Cardiac septum (tissue), 1 donor: ENCODE data around the gene FN3K. TPM values are rescaled to one million over a fixed set of nuclear protein-coding genes. Genes with fewer than 3 reads are reported as not detected.

Experiments used
- DNase-seq: peaks from one replicate; pipeline ENCODE4 v3.0.0-alpha.2; 2020; ENCODE audit warnings: low spot score
- intact Hi-C: fragments of 100-400 bp; cut with DNase I; formaldehyde crosslinking; loops from one replicate; pipeline ENCODE4 v1.14.0; 2022
- long read RNA-seq: library from polyadenylated mRNA; unstranded; transcript quantifications from one replicate; pipeline ENCODE4 v2.0.0, GENCODE V29; 2021
- total RNA-seq: library from RNA; stranded (reverse); fragmentation: NEBNext Ultra II Directional; extraction: Animal tissue kit (Norgen Biotek cat#: 25700); gene quantifications from one replicate; pipeline ENCODE4 v1.2.1, GENCODE V29; 2021
- donor health status: DM: no; HTN: no; CAD: no.

FN3K gene
- 82.4 TPM for total RNA-seq
- long read RNA-seq, partial matches to known transcripts: 6 of 10 reads
- long read RNA-seq, other reads (novel, unspliced or antisense): 4 of 10 reads

DNA sequence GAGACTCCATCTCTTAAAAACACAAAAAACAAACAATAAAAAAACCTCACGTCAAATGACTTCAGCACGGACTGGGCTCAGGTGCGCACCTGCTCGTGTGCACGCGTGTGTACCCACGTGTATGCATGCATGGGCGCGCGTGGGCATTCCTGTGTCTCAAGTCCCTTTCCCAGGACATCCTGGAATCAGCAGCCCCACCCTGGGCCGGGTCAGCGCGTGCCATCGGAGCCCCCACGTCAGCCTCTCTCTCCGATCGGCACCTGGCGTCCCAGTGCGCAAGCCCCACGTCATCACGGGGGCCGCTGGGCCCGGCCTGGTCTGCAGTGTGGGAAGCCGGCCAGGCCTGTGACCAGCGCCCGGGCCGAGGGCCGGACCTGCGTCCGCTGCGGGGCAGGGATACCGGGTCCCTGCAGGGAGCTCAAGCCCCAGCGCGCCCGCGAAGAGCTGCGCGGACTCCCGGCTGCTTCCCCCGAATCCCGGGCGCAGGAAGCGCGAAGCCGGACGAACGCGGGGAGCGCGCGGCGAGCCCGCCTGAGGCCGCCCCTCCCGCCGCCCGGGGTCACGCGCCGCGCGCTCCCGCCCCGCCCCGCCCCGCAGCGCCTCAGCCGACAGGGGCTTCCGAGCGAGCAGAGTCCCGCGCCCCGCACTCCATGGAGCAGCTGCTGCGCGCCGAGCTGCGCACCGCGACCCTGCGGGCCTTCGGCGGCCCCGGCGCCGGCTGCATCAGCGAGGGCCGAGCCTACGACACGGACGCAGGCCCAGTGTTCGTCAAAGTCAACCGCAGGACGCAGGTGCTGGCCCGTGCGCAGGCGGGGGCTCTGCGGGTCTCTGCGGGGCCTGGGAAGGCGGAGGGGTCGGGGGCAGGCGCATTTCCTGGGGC, at the start of gene FN3K:
TSS of gene FN3K (plus strand) at position 629 of the 880 bp plus-strand sequence. CDS start at position 651, 22 bp downstream.
- DNase-seq: no peak
- intact Hi-C loops: loop anchor here (5.0 kb wide), 1 partner anchor 68 kb away; no protein-coding TSS in a partner anchor

DNA sequence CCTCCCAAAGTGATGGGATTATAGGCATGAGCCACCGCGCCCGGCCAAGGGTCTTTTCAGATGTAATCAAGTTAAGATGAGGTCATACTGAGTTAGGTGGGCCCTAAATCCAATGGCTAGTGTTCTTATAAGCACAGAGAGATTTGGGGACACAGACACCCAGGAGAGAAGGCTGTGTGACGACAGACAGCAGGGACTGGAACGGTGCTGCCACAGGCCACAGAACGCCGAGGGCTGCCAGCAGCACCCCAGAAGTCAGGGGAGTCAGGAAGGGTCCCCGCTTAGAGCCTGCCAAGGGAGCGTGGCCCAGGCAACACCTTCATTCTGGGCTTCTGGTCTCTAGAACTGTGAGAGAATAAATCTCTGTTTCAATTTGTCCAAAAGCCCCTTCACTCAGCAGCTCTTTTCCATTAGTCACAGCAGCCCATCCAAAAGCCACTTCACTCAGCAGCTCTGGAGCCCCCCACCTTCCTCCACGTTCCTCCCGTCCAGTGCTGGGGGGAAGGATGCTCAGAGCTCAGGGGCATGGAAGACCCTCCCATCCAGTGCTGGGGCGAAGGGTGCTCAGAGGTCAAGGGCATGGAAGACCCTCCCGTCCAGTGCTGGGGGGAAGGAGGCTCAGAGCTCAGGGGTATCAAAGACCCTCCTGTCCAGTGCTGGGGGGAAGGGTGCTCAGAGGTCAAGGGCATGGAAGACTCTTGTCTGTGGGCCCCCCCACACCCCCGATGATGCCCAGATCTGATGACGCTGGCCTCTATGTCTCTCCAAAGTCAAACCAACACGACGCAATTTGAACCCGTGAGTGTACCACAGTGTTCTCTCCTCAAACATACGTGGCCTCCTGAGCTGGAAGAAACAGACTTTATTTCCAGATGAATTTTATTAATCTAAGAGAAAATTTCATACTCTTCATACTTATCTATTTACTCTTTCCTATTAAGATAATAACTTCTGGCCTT, 48.8 kb upstream of the FN3K start:
- intact Hi-C loops: no loop called here
- DNase-seq: no peak

DNA sequence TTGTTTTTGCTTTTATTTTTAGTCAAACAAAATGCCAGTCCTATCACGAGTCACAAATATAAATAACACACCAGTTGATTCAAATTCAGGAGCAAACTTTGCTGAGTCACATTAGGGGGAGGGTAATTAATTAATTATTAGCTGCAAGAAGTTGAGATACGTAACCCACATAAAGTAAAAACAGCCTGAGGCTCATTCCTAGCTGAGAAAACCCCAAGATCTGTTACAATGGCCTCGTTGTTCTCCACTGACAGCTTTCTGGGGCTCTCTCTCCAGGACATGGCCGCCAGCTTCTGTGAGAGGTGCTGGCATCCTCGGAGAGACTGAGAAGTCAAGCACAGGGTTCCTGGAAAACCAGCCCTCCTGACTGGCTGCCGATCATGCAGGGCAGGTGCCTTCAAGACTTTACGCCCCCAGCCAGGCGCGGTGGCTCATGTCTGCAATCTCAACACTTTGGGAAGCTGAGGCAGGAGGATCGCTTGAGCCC, 48.0 kb upstream of the FN3K start:
- no peak for DNase-seq

DNA sequence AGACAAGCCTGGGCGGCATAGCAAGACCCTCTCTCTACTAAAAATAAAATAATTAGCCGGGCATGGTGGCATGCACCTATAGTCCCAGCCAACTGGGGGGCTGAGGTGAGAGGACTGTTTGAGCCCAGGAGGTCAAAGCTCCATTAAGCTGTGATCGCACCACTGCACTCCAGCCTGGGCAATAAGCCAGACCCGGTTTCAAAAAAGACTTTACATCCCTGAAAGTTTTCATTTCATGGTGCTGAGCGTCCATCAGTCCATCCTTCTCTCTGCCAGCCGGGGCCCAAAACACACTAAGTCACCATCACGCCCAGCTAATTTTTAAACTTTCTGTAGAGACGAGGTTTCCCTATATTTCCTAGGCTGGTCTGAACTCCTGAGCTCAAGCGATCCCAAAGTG, 47.5 kb upstream of the FN3K start:
- DNase-seq: no peak
- intact Hi-C loops: no loop called here

More for the DNA sequence above, 48.0 kb upstream of the FN3K start:
- intact Hi-C loops: no loop called here

DNA sequence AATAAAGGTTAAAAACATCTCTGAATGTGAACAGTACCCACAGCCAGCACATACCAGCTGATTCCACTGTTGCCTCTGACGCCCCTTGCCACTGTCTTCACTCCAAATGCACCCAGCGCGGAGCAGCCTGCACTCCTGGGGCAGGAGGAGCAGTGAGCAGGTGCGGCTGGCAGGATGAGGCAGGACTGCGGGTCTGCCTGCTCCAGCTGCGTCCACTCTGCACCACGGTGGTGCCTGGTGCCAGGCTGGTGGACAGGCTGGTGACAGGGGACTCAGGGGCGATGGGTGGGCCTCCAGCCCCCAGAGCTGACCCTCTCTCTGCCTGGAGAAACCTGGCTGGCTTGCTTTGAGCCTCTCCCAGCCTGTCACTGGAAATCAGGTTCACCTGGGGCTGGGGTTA, 46.3 kb upstream of the FN3K start:
- intact Hi-C loops: no loop called here
- DNase-seq: no peak

DNA sequence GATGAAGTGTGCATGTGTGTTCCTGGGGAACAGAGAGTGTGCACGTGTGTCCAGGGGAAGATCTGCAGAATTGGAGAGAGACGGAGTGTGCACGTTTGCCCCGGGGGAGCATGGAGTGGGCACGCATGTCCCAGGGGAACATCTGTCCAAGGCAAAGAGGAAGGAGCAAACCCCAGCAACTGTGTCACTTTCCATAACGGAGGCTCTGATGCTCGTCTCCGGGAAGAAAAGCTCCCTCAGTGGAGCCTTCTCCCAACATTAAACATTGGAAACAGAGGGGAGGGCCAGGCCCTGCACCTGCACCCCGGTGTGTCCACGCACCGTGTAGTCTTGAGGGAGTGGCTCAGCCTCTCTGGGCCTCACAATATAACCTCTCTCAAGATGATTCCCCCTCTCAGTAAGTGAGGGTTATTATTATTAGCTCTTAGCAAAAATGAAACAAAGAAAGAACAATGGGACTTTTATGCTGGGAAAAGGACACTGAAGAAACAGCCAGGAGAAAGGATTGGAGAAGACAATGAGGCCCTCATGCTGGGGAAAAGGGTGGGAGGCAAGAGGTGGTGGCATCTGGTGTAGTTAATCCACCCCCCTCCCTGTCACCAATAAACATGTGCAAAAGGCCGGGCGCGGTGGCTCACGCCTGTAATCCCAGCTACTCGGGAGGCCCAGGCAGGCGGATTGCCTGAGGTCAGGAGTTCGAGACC, 44.5 kb upstream of the FN3K start:
- intact Hi-C loops: no loop called here
- DNase-seq: no peak

DNA sequence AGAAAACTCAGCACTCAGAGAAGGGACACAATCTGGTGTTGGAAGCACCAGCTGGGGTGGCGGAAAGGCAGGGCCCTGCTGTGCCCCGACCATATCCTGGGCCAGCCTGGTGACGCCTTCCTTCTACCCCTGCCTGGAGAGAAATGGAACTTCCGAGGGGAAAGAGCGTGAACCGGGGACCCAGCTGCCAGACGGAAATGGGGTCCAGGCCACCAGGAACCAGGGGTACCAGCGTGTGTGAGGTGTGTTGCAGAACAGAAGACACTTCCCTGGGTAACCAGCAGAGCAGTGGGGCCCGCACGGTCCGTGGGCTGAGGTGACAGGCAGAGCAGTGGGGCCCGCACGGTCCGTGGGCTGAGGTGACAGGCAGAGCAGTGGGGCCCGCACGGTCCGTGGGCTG, 43.7 kb upstream of the FN3K start:
- no peak for DNase-seq

DNA sequence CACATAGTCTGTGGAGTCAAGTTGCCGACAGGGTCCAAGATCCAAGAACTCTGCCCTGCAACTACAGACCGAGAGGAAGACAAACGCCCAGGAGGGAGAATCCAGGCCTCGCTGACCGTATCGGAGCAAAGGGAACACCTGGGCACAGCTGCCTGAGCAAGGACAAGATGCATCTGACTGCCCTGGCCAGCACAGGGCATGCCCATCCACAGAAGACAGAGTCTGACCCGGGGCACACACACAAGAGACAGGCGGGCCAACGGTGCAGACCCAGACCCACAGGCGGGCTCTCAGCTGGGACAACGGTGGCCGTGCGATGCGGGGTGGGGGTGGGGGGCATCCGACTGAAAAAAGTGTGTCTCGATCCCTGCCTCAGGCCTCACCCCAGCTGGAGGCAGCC, 43.1 kb upstream of the FN3K start:
- intact Hi-C loops: no loop called here
- DNase-seq: no peak

More for the DNA sequence above, 43.7 kb upstream of the FN3K start:
- intact Hi-C loops: no loop called here

DNA sequence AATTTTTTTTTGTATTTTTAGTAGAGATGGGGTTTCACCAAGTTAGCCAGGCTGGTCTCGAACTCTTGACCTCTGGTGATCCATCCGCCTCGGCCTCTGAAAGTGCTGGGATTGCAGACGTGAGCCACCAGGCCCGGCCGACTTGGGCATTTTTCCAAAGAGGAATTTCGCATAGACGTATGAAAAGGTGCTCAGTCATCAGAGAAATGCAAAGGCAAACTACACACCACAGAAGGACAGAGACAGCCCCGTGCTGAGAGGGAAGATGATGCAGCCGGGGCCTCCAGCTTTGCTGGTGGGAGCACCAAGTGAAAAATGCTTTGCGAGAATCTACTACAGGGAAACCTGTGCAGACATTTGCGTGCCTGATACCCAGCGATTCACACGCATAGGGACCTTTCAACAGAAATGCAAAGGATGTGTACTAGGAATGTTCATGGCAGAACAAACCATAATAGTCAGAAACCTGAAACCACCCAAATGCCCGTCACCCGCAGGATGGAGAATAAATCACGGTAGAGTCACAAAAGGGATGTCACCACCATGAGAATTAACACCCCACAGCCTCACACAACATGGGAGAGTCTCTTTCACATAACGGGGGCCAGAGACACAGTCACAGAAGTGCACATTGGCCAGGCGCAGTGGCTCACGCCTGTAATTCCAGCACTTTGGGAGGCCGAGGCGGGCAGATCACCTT, 42.1 kb upstream of the FN3K start:
- no peak for DNase-seq
- intact Hi-C loops: no loop called here

DNA sequence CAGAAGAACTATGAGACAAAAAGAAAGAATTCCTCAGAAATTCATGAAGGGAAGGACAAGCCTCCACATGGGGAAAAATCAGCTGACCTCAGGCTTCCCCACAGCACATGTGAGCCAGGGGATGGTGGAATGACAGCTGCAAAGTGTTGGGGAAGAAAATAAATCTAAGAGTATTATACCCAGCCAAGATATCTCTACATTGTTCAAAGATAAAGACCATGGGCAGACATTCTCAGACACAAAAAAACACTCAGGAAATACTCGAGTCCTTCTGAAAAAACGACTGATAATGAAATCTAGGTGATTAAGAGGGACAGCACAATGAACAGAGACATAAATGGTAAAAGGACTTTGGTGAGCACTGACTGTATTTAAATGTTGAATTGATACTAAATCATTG, 40.8 kb upstream of the FN3K start:
- no peak for DNase-seq
- intact Hi-C loops: no loop called here

DNA sequence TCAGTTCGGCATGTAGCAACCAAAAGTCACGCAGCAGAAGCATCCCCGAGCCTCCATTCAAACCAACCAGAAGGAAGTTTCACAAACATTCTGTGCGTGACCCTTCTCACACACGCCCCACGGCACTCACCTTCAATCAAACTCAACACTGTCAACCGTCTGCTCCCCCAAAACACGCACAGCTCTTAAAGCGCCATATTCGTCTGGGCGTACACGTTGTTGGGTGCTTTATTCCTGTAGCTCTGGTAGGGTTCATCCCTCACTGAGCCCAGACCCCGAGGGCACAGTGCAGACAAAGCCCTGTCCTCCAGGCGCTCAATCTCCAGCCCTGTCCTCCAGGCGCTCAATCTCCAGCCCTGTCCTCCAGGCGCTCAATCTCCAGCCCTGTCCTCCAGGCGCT, 39.2 kb upstream of the FN3K start:
- no peak for DNase-seq
- intact Hi-C loops: no loop called here

DNA sequence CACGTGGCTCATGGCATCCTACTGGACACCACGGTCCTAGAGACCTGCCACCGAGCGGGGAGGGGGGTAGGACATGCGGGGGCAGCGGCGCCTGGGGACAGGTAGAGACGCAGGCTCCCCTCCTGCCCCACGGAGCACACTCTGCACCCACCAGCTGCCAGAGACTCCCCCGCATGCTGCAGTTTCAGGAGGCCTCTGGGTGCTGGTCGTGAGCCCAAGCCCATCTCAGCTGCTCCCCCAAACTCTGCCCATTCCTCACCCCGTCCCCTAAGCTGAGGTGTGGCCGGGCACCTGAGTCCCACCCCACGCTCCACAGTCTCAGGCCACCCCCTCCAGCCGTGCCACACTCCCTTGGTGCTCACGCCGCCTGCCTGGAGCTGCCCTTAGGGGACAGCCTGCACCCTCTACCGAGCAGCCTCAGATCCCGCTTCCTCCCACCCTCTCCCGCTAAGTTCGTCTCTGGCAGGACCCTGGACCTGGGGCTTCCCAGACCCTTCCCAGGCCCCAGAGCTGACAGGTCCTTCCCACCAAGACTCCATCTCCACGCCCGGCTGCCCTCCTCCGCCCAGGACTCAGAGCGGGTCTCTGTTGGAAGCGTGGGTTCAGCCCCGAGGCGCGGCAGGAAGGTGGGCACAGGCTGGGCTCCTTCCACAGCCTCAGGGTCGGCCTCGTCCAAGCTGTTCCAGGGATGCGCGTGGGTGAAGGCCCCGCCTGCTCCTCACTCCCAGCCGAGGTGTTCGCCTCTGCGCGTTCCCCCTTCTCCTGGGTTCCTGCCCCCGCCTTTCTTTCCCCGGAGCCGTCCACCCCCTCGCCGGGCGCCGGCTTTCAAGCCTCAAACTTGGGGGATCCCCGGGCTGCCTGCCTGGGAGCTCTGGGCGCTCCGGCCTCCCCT, 38.3 kb upstream of the FN3K start:
- intact Hi-C loops: no loop called here
- no peak for DNase-seq

DNA sequence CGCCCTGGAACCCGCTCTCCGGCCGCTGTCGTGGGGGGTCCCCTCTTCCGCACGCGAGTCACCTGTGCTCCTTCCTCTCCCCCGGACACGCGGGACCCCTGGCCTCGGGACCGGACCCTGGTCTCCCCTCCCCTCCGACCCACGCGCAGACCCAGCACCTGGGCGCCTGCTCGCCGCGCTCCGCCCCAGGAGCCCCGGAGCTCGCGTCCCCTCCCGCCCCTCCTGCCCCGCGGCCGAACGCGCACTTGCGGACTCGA, 37.7 kb upstream of the FN3K start:
- DNase-seq: no peak
- intact Hi-C loops: no loop called here

DNA sequence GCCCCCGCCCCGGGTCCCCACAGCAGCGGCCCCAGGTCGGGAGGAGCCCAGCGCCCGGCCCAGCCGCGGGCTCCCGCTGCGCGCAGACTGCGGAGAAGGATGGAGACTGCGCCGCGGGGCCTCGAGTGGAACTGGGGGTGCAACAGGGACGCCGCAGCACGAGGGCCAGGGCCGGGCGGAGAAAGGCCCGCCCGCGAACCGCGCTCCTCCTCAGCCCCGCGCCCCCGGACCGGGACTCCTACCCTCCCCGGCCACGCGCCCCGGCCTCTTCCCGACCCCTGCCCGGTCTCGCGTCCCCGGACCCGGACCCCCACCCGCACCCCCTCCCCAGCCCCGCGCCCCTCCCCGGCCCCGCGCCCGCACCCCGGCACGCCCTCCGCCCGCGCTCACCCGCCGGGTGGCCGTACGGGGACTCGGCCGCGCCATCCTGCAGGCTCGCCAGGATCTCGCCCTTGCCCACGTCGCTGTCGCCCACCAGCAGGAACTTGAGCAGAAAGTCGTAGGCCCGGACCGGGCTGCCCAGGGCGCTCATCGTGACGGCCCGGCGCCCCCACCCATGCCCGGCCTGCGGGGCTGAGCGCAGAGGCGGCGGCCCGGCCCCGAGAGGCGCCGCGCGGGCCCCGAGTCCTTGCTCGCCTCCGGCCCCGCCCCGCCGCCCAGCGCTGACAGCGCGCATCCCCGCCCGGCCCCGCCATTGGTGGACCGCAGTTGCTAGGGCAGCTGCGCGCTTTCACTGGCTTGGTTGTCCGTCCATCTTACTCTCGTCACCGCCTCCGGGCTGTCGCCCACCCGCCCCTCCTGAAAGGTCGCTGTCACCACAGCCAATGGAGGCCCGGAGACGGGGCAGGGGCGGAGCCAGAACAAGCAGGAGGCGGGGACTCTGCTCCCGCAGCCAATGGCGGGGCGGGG, 37.1 kb upstream of the FN3K start, which contains the start of gene RAB40B:
TSS of gene RAB40B (minus strand) at position 634 of the 909 bp plus-strand sequence. CDS start at position 532, 102 bp downstream.
- intact Hi-C loops: no loop called here
- DNase-seq: peak; percentile 99

DNA sequence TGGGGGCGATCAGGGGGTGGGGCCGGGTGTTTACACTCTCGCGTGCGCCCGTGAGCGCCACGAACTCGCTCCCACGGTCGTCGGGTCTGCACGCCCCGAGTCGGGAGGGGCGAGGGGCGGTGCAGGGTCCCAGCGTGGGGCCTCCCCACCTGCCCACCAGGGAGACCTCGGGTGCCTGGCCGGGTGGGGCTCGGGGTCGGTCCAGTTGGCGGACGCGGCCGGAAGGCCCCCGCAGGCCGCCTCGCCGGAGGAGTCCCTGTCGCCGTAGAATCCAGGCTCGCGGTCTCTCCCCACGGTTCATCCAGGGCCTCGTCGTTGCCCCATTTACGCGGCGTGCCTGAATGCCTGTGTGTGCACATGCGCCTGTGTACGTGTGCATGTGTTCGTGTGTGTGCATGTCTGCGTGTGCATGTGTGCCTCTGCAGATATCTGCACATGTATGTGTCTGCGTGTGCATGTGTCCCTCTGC, 36.4 kb upstream of the FN3K start:
- intact Hi-C loops: no loop called here
- DNase-seq: no peak

DNA sequence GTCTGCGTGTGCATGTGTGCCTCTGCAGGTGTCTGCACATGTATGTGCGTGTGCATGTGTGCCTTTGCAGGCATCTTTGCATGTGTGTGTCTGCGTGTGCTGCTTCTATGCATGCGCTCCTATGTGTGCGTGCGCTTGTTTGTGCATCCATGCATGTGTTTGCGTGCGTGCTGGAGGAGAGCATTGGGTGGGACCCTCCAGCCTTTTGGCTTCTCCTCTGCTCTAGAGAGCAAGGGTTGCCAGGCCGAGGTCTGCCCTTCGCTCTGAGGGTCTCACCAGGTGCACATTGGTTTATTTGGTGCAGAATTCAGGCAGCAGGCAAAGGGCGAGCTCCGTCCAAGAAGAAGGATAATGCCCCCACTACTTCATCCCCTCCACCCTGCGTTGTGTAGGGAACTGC, 35.9 kb upstream of the FN3K start:
- intact Hi-C loops: no loop called here
- no peak for DNase-seq
